Motor neuron (in vitro differentiated cells): ENCODE measurements around the gene GPR78. TPM values are rescaled to one million over a fixed set of nuclear protein-coding genes. Genes with fewer than 3 reads are reported as not detected.
"Not testable (repeated sequence)": the region's sequence is repeated elsewhere in the genome, so short reads cannot be mapped to it uniquely, and the experiment has no call there.

Experiments used
- ATAC-seq, 8 experiments: fragments of 200-7000 bp; cut with Tn5 transposase; replicated peaks in 6 of 8; 2 replicates each; pipeline ENCODE4 v1.8.0; 2021; ENCODE audit warnings: mild to moderate bottlenecking in 8 of 8, moderate library complexity in 8 of 8
- H3K27ac ChIP-seq, 2 donors: fragments of 250-450 bp; sonication (Bioruptor Pico); 2 replicates each; pipeline ENCODE4 v1.9.0; 2021; ENCODE audit warnings: antibody characterized with exemption in 2 of 2, mild to moderate bottlenecking in 2 of 2, moderate library complexity in 1 of 2
- H3K4me1 ChIP-seq, 2 donors: fragments of 250-450 bp; sonication (Bioruptor Pico); replicated peaks in 1 of 2; 2 replicates each; pipeline ENCODE4 v1.6.1; 2021; ENCODE audit warnings: antibody characterized with exemption in 2 of 2, mild to moderate bottlenecking in 2 of 2, moderate library complexity in 1 of 2
- H3K4me3 ChIP-seq, 5 donors: fragments of 250-450 bp; sonication (Bioruptor Pico); 2 replicates each; pipeline ENCODE4 v1.9.0; 2021; ENCODE audit warnings: antibody characterized with exemption in 5 of 5, mild to moderate bottlenecking in 5 of 5, moderate library complexity in 4 of 5
- WGBS, 10 experiments: fragments of 450-650 bp; shearing (Covaris generic); methylation state at CpG; one replicate each; pipeline ENCODE4 v1.0.0; 2022; 5-methylcytosine and 5-hydroxymethylcytosine counted together
- in situ Hi-C, 9 experiments: fragments of 400-800 bp; cut with MboI; loops; one replicate each; pipeline ENCODE4 v1.15.0; 2021; ENCODE audit warnings: low sequenced_read_pairs in 9 of 9, low pct_unique_long_range_greater_than_20kb in 2 of 9; ENCODE audit not compliant: unreplicated experiment in 9 of 9
- total RNA-seq, 8 experiments: library from RNA; unstranded; fragments of 300-600 nt; gene quantifications; 2 replicates each; pipeline versions ENCODE4 v1.2.3 to v1.2.4, GENCODE V29; 2022

GPR78 gene
- total RNA-seq, 8 experiments from 2014 or later, result 0.05 to 1.9 (median 0.59) TPM

DNA sequence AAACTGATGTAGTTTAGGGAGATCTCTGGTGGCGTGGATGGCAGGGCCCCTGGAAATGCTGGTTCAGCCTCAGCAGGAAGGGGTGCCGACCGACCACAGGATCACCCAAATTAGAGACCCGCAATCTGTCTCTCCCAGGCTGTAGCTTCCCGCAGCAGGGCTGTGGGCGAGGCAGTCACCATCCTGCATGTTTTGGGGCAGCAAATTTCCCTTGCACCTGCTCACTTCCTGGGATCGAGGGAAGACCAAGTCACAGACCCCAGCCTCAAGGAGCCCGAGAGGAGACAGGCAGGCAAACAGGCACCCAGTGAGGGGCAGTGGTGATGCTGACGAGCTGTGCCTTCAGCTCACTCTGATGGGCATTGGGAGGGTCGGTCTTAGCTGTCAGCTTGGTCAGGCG, 21.2 kb upstream of the GPR78 start:
- in situ Hi-C loops, result no loop called here
- no peak overlapping the region for H3K27ac ChIP-seq
- ATAC-seq, result no peak
- peaks cover 0 to 10% of the 10 kb centered on the region in 2 donors for H3K4me1 ChIP-seq
- WGBS, 10 experiments, result 60 to 100% (median 87%) methylated on average over 1 to 6 of the region's 11 CpGs; no CpG with 5 or more reads in 6 of the 10 experiments
- no peak overlapping the region for H3K4me3 ChIP-seq

DNA sequence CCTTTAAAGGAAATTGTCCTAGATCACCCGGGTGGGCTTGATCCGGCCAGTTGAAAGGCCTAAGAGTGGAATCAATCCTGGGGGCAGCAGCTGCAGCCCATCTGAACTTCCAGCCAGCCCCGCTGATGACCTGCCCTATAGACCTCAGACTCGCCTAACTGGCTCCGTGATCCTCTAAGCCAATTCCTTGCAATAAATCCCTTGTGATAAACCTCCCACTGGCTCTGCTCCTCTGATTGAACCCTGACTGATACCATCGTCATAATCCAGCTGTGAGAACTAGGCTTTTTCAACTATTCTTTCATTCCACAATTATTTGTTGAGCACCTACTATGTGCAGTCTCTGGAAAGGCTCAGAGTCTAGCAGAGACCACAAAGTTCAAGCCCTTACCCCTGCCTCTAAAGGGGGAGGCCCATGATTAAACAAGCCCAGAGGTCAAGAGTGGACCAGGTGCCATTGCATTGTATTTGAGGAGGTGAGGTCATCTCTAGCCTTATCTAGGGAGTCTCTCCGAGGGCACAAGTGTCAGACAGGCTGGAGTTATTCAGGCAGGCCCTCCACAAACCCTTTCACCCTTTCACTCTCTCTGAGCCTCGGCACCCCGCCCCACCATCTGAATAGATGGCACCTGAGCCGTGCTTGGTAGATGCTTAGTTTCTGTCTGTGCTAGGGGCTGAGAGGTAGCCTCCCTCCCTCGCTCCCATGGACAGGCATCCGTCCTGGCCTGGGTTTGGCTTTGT, 20.5 kb upstream of the GPR78 start:
- H3K4me3 ChIP-seq, result no peak overlapping the region
- no peak overlapping the region for H3K27ac ChIP-seq
- 67 to 95% (median 83%) methylated on average over 1 to 12 of the region's 12 CpGs; no CpG with 5 or more reads in 2 of the 10 experiments for WGBS, 10 experiments
- ATAC-seq, result no peak
- peaks cover 0 to 10% of the 10 kb centered on the region in 2 donors for H3K4me1 ChIP-seq
- in situ Hi-C loops, result no loop called here

DNA sequence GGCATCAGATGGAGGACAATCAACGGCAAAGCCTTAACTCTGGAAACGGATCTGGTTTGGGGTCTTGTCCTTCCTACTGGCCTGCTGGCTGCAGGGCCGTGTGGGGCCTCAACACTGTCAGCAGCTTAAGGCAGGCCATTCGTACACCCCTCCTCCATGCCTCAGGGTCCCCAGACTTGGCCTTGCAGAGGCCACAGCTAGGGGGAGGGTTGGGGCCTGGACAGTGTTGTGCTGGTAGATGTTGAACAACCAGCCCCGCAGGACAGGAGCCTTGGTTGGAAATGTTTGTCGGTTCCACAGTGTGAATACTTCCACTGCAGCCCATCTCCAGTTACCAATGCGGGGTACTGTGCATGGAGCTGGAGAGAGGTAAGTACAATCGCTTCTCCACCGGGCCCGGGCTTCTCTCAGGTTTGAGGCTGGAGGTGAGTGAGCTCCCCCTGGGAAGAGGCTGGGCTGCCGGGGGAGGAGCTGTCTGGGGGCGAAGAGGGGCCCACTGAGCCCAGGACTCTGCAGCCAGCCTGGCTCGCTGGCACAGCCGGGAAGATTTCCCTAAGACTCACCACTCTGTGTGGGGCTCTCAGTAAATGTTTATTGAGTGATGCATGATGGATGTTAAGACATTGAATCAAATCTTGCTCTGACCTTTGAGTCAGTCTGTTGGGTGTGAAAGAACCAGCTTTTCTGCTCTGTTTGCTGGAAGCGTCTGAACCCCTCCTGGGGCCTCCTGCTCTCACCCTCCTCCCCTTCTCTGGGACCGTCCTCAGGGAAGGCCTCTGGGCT, 19.7 kb upstream of the GPR78 start:
- in situ Hi-C loops, result no loop called here
- H3K4me3 ChIP-seq, result no peak overlapping the region
- peaks cover 0 to 10% of the 10 kb centered on the region in 2 donors for H3K4me1 ChIP-seq
- peak in 4 of 8 experiments; percentile 33 to 78 (median 56) for ATAC-seq
- 17 to 59% (median 44%) methylated on average over 1 to 4 of the region's 16 CpGs; no CpG with 5 or more reads in 4 of the 10 experiments for WGBS, 10 experiments
- no peak overlapping the region for H3K27ac ChIP-seq

DNA sequence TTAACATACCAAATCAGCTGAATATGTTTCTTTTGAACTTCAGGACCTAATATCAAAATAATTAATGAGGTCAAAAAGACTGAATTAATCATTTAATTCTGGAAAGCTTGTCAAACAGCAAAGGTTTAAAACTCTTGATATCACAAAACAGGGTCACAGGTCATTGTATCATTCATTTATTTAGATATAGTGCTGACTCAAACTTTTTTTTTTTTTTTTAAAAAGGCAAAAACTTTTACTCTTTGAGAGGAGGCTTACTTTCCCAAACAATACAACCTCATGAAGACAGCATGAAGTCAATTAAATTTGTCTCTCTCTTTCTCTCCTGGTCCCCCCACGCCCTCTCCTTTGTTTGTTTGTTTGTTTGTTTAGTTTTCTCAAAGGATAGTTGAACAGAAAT, 15.6 kb upstream of the GPR78 start:
- Histone ChIP-seq H3K4me3 (no peak overlapping the region), H3K27ac (no peak overlapping the region), H3K4me1 (peaks cover 0 to 10% of the 10 kb centered on the region in 2 donors)
- no peak for ATAC-seq
- 0 to 78% (median 20%) methylated on average over 1 of the region's 1 CpG; no CpG with 5 or more reads in 3 of the 10 experiments for WGBS, 10 experiments
- in situ Hi-C loops, result no loop called here

DNA sequence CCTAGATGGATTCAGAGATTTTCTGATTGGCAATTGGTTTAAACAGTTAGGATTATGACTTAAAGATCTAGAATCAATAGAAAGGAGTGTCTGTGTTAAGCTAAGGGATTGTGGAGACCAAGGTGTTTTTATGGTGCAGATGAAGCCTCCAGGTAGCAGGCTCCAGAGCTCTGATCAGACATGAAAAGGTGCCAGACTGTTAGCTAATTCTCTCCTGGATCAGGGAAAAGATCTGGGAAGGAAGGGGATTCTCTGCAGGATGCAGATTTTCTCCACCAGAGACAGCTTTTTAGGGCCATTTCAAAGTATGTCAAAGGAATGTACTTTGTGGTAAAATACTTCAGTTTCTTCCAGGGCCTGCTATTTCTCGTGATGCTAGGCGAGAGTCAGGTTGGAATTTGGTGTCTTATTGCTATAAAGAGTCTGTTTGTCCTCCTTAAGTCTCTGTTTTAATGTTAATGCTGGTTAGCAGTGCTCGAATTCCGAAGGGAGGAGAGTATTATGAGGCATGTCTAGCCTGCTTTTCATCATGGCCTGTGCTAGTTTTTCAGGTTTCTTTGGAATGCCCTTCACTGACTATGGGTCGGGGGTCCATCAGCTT, 12.0 kb upstream of the GPR78 start:
- 0 to 61% (median 30%) methylated on average over 1 to 5 of the region's 5 CpGs for WGBS, 10 experiments
- H3K27ac ChIP-seq, result no peak overlapping the region
- ATAC-seq, result peak in 1 of 8 experiments; percentile 56
- in situ Hi-C loops, result no loop called here
- H3K4me3 ChIP-seq, result no peak overlapping the region
- H3K4me1 ChIP-seq, result no peaks in the 10 kb centered on the region

DNA sequence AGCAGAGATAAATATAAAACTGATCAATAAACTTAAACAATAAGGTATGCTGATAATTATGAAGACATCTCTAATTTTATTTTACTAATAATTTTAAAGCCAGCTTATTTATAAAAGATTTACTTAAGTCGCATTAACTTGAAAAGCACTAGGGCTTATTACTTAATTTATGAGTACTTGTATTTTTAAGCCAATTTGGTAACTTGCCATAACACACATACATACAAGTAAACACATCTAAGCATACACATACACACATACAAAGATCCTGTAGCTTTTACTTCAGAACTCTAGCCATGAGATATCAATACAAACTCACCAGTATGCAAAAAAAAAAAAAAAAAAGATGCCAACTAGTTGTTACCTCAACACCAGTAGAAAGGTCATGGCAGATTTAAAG, 10.0 kb upstream of the GPR78 start:
- Histone ChIP-seq H3K27ac (no peak overlapping the region), H3K4me1 (no peaks in the 10 kb centered on the region), H3K4me3 (no peak overlapping the region)
- WGBS, 10 experiments, result 10 to 100% (median 79%) methylated on average over 1 of the region's 1 CpG
- in situ Hi-C loops, result no loop called here
- ATAC-seq, result no peak

DNA sequence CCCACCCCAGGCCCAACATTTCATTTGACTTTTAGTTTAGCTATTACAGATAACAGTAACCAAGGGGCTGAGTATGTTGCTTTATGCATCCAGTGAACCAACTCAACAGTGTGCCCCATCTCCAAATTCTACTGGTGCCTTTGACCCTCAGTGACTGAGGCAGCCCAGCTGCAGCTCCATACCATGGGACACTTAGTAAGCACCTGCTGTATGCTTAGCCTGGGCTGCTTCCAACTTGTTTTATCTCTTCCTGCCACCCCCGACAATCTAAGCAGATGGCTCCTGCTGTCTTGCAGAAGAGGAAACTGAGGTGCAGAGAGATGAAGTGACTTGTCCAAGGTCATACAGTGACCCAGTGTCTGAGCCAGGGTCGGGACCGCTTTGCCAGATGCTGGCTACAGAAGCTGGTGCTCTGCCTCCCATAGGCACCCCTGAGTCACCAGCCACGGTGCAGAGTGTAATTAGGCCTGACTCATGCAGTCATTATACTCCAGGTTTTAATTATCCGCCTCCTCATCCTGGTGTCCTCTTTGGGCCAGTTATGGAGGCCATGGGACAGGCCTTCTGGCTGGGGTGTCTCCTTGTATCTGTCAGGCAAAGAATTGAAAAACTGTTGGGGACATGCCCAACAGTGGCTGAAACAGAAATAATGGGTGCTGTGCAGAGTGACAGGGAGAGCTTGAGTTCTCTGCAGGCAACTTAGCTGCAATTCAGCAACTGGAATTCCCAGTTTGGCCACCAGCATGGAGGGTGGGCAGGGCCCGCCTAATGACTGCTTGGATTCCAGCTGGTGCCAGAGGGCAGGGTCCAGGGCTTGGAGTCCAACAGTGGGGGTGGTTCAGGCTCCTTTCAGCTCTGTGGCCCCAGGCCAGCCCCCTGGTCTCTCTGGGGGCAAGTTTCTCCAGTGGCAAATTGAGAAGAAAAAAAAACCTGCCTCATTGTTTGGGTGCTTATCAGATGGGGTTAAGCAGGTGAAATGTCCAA, 8.2 kb upstream of the GPR78 start:
- no peak overlapping the region for H3K4me3 ChIP-seq
- H3K4me1 ChIP-seq, result no peaks in the 10 kb centered on the region
- no peak for ATAC-seq
- in situ Hi-C loops, result no loop called here
- H3K27ac ChIP-seq, result no peak overlapping the region
- WGBS, 10 experiments, result 61 to 100% (median 67%) methylated on average over 1 to 5 of the region's 6 CpGs; no CpG with 5 or more reads in 5 of the 10 experiments

DNA sequence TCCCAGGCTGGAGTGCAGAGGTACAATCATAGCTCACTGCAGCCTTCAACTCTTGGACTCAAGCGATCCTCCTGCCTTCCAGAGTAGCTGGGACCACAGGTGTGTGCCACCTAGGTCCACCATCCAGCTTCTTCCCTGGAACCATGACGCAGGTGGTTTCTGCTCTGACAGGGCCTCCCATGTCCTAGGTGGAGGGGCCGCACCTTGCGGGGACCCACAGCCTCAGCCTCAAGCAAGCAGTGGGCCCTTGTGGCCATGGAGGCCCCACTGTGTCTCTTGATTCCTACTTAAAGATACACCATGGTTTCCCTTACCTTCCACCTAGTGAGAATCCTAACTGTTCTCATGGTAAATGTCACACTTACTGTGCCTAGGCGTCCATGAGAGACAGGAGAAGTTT, 6.9 kb upstream of the GPR78 start:
- Histone ChIP-seq H3K27ac (no peak overlapping the region), H3K4me3 (no peak overlapping the region), H3K4me1 (no peaks in the 10 kb centered on the region)
- in situ Hi-C loops, result no loop called here
- no peak for ATAC-seq
- WGBS, 10 experiments, result 55 to 100% (median 80%) methylated on average over 1 to 3 of the region's 5 CpGs; no CpG with 5 or more reads in 1 of the 10 experiments

DNA sequence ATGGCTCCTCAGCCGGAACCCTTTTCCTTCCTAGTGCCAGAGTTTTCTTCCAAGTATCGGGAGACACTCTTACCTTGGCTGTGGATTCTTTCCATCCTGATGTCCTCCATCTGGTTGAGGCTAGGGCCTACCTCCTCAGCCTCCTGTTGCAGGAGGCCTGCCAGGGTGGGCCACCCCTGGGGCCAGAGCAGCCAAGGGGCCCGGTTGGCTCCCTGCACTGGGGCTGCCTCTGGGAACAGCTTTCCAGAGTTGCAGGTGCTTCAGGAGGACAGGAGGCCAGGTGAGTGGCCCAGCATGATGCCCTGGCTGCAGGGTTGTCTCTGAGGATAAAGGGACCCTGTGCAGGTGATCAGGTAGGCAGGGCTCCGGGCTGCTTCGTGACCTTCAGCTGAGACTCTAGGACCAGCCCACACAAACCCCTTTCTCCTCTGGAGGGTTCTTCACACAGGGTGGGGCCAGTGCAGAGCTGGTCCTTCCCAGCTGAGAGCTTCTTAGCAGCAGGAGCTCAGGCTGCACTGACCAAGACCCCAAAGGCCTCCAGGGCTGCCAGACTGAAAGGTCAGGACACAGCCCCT, 5.3 kb upstream of the GPR78 start:
- 40 to 100% (median 80%) methylated on average over 1 to 3 of the region's 5 CpGs; no CpG with 5 or more reads in 3 of the 10 experiments for WGBS, 10 experiments
- ATAC-seq, result no peak
- in situ Hi-C loops, result no loop called here

DNA sequence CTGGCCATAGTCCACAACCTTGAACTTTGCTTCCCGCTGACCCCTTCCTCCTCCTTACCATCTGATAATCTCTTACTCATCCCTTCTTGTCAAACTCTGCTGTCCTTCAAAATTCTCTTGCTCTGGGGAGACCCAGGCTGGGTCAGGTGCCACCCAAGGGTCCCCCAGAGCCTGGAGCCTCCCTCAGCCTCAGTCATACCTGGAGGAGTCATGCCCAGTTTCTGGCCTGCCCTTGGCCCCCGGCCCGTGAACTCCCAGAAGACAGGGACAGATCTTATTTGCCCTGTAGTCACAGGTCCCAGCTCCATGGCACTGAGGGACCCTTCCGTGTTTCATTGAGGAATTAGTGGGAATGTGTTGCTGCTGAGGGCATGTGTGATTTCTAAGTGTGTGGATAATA, 4.7 kb upstream of the GPR78 start:
- 28 to 100% (median 66%) methylated on average over 1 to 3 of the region's 4 CpGs; no CpG with 5 or more reads in 4 of the 10 experiments for WGBS, 10 experiments
- H3K4me1 ChIP-seq, result no peaks in the 10 kb centered on the region
- no peak overlapping the region for H3K27ac ChIP-seq
- no peak overlapping the region for H3K4me3 ChIP-seq
- ATAC-seq, result no peak
- in situ Hi-C loops, result no loop called here

More for the DNA sequence above, 5.3 kb upstream of the GPR78 start:
- Histone ChIP-seq H3K4me3 (no peak overlapping the region), H3K27ac (no peak overlapping the region), H3K4me1 (no peaks in the 10 kb centered on the region)

DNA sequence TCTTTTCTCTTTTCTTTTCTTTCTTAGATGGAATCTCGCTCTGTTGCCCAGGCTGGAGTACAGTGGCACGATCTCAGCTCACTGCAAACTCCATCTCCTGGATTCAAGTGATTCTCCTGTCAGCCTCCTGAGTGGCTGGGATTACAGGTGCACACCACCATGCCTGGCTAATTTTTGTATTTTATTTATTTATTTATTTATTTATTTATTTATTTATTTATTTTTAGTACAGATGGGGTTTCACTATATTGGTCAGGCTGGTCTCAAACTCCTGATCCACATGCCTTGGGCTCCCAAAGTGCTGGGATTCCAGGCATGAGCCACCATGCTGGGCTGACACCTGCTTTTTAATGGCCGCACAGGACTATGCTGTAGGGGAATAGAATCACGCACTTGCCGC, 3.6 kb upstream of the GPR78 start:
- in situ Hi-C loops, H3K4me3 ChIP-seq, H3K27ac ChIP-seq, ATAC-seq, H3K4me1 ChIP-seq: not testable (repeated sequence)
- WGBS, 10 experiments, result 14 to 91% (median 73%) methylated on average over 1 to 5 of the region's 5 CpGs; no CpG with 5 or more reads in 2 of the 10 experiments

DNA sequence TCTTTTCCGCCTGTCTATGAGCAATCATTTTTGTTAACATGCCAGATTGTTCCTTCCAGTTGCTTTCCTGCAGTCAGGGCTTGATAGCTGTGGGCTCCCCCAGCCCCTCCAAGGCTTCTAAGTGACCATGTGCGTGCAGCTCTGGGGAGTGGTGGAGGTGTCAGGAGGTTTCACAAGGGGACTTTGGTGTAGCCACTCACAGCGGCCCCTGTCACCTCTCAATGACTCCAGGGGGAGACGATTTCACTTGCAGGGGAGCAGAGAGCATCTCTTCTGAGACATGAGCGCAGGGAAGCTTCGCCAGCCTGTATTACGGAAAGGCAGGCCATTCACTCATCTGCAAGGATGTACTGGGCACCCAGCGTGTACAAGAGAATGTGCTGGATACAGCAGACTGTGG, 3.1 kb upstream of the GPR78 start:
- 14 to 80% (median 56%) methylated on average over 1 to 8 of the region's 8 CpGs; no CpG with 5 or more reads in 3 of the 10 experiments for WGBS, 10 experiments
- Histone ChIP-seq H3K4me3 (no peak overlapping the region), H3K27ac (no peak overlapping the region), H3K4me1 (no peaks in the 10 kb centered on the region)
- ATAC-seq, result no peak
- in situ Hi-C loops, result no loop called here
